HT1080 (cell line): Measurements from ENCODE around the gene FGB. TPM values are rescaled to one million over a fixed set of nuclear protein-coding genes. Genes with fewer than 3 reads are reported as not detected.
"Not testable (repeated sequence)": the region's sequence is repeated elsewhere in the genome, so short reads cannot be mapped to it uniquely, and the experiment has no call there.

ENCODE experiments used
- DNase-seq: peaks from one replicate; pipeline ENCODE4 v3.0.0-alpha.2; 2015; ENCODE audit warnings: low read depth
- total RNA-seq: library from RNA; depleted of rRNA; stranded (reverse); fragments of >200 nt; shearing (Covaris generic); gene quantifications from 2 replicates; pipeline ENCODE4 v1.2.3, GENCODE V29; 2014

Gene FGB
- total RNA-seq, 1 experiment from 2014 or later, result not detected

- DNase-seq, result not testable (repeated sequence)
Measured at GRCh38 chr4:154594343-154594742, 31.5 kb downstream of the FGB start.

GRCh38 chr4:154595807-154596206, 33.0 kb downstream of the FGB start:
- peak; percentile 8 for DNase-seq

DNA sequence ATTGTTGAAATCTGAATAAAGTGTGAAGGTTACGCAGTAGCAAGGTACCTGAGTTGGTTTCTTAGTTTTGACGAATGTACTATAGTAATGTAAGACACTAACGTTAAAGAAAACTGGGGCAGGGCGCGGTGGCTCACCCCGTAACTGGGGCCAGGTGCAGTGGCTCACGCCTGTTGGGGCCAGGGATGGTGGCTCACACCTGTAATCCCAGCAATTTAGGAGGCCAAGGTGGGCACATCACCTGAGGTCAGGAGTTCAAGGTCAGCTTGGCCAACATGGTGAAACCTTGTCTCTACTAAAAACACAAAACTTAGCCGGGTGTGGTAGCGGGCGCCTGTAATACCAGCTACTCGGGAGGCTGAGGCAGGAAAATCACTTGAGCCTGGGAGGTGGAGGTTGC, 34.5 kb downstream of the FGB start:
- DNase-seq, result not testable (repeated sequence)

- DNase-seq, result no peak
Measured at GRCh38 chr4:154597798-154598774, 35.3 kb downstream of the FGB start.

- DNase-seq, result peak; percentile 78
Measured at GRCh38 chr4:154602404-154603020, 39.7 kb downstream of the FGB start.

DNA sequence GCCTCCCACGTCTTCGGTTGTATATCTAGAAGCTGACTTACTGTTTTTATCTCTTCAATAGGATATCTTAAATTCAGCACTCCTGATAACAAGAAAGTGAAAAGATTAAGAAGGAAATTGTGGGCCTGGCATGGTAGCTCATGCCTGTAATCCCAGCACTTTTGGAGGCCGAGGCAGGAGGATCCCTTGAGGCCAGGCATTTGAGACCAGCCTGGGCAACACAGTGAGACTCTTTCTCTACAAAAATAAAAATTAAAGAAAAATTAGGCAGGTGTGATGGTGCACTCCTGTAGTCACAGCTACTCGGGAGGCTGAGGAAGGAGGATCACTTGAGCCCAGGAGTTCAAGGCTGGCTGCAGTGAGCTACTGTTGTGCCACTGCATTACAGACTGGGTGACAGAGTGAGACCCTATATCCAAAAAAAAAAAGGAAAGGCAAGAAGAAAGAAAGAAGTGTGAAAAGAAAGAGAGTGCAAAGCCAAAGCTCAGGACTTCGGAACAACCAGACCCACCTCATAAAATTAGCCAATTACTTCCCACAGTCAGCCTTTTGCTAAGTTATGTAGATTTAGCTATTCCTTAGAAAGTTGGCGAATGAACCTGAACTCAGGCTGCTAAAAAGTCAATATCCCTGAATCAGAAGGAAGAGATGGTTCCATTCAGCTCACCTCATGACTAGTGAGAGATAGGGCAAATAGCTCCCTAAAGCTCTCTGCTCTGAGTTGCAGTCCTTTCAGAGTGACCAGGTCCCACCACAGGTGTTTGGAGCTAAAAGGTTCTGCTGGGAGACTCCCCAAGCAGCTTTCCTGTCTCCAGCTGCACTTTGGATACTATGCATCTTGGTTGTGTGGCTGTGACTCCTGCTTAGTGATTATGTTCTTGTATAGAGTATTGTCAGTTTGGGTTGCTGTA, 40.5 kb downstream of the FGB start:
- no peak for DNase-seq

GRCh38 chr4:154604696-154605200, 41.9 kb downstream of the FGB start:
- no peak for DNase-seq

DNA sequence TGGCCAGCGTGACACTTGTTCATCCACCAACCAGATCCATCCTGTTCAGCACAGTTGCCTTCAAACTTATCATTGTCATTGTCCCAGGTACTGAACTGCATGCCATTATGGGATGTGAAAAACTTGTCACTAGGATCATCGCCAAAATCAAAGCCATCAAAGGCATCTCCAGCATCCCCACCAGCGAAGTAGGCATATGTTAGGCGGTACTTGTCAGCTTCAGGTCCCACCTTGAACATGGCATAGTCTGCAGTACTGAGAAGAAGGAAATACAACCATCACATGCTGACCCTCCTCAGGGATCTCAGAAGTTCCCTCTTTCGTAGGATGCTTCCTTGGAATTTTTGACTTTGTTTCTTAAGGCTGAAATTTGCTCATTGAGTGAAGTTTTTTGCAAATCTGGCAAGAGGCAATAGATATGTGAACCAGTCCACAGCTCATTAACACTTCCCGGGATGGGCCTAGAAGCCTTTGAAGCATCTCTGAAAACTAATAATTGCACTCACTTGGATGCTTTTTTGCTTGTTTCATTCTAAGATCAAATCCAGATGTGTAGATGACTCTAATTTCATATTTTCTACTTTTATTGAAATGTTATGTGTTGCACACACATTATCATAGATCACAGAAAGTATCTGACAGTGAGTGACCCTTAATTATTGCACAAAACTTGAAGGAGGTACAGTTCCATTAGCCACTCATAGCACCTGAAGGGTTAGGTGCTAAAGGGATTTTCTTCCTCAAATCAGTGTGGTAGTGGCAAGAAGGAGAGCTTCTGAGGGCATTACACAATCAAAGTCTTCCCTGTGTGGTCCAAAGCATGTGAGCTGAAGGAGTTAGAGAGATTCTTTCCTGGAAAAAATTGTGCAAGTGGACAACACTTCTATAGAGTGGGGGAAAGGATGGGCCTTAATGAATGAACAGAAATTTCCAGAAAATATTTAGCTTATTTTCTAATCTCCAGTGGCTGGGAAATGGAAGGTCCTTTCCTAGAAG, 44.2 kb downstream of the FGB start:
- no peak for DNase-seq

GRCh38 chr4:154608361-154609252, 45.8 kb downstream of the FGB start:
- no peak for DNase-seq

DNA sequence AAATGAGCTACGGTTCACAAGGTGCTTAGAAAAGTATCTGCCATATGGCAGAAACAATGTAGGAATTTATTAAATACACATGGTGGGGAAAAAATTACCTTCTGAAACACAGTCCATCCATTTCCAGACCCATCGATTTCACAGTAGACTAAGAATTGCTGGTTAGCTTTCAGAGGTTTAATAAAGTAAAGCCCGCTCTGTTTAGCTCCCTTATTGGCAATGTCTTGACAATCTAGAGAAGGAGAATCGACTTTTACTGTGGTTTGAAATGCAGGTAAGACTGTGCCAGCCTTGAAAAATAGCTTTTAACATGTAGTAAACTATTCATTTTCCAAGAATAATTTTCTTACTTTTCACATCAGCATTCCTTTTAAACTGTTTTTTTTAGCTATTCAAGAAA, 46.7 kb downstream of the FGB start:
- no peak for DNase-seq

DNA sequence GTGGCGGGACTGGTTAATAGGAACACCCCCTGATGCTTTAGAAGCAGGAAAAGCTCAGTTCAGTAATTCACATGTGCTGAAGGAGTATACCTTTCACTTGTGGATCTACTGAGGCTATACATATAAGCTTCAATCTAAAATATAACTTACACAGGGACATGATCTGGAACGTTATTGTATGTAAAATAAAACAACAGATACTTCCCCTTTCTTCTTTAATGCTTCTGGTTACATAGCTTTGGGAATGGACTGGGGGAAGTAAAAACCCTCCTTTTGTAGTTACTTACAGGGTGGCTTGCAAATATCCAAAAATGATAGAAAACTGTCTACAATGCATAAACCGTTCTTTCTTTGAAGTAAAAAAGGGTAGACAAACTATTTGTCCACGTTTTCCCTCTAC, 47.8 kb downstream of the FGB start:
- no peak for DNase-seq

DNA sequence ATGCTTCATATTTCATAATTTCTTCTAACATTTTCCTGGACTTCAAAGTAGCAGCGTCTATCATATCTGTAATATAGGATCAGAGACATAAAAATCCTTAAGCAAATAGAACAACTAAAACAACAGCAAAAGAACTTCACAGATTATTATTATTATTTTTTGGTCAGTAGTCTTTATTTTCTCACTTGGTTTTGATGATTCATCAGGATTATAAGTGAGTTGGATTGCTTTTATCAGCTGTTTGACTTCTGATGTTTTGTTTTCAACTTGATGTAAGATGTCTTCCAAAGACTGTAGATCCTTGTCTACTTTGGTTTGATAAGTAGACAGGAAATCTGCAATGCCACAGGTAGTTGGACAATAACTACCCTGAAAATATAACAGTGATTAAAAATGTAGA, 49.0 kb downstream of the FGB start:
- no peak for DNase-seq

DNA sequence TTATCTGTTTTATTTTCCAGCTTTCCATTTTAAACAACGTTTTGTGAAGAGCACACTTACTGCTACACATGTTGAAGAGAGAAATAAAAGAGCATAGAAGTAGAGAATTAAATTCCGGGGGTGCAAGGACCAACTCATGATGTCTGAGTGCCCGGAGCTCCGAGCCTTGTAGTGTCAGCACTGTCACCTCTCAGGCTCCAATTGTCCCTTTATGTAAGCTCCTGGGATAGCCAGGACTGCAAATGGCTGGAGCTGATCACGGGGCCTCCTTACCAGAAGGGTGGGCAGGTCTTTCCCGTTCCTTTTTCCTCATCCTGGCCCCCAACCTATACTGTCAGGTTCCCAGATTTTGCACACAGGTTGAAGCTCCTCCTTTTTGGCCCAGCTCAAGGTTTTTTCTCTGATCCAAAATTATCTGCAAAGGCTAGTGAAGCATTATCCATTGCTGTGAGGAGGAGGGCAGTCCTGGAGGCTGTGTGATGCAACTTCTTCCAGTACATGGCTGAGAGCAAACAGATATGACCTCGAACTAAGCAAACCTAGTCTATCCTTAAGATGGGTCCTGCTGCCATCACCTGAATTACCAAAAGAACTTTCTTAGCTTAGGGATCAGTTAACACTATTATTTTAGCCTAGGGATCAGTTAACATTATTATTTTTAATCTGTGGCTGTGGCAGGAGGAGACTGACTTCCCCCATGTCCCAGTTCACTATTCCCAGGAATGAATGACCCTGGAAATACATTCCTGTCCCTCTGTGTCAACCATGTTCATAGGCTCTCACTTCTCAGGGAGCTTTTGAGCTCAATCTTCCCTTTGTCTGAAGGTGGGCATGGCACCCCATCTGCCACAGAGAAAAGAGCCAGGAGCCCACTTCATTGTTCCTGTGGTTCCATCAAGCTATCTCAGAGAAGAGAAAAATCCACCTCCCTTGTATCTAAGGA, 49.9 kb downstream of the FGB start, which contains the start of gene FGG:
Gene FGG, minus strand, starts transcription at position 185 of the 943 bp plus-strand sequence. Its CDS starts 47 bp downstream, at position 138.
- no peak for DNase-seq

- DNase-seq, result no peak
Measured at GRCh38 chr4:154614306-154614705, 51.5 kb downstream of the FGB start.

DNA sequence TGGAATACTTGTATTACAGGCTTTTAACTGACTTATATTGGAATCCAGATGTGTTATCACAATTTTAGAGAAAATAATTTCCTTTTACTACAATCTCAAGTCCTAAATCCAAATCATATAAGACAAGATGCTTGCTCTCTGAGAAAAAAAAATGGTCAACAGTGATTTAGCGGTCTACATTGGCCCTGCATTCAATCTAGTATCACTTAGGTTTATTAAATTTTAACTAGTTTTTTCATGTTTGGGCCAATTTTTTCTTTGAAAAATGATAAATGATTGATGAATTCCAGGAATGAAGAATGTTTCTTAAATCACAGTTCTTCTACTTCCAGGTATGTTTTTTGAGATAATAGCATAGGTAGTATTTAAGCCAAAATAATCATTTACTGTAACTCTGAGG, 52.4 kb downstream of the FGB start:
- DNase-seq, result no peak

DNA sequence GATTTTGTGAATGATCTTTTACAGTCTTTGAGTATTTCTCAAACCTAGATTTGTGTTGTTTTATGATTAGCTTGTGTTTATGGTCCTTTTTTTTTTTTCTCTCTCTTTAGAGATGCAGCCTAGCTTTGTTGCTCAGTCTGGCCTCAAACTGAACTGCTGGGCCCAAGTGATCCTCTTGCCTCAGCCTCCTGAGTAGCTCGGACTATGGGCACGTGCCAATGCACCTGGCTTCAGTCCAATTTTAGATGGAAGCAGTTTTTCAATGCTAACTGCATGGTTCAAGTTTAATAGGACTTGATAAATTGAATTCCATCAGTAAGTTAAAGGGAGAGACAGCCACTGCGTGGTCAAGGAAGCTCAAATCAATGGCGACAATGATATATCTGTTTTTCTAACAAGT, 53.5 kb downstream of the FGB start:
- DNase-seq, result no peak

GRCh38 chr4:154616731-154617130, 53.9 kb downstream of the FGB start:
- DNase-seq, result no peak

GRCh38 chr4:154617820-154618317, 55.1 kb downstream of the FGB start:
- DNase-seq, result no peak
